Ramos (cell line): ENCODE measurements around the gene MALRD1.

Source experiments
- in situ Hi-C: fragments of 300-500 bp; cut with MboI; formaldehyde crosslinking; loops from one replicate; pipeline ENCODE4 v1.14.3; 2022; ENCODE audit warnings: low sequenced_read_pairs; ENCODE audit not compliant: unreplicated experiment

MALRD1 gene

GRCh38 chr10:19626156-19626555 is 577.6 kb downstream of the MALRD1 start:
- in situ Hi-C loops, result no loop called here

GRCh38 chr10:19628767-19629560 is 580.4 kb downstream of the MALRD1 start:
- in situ Hi-C loops, result no loop called here

- in situ Hi-C loops, result no loop called here
Observed at GRCh38 chr10:19629567-19629966, 581.0 kb downstream of the MALRD1 start.

- in situ Hi-C loops, result no loop called here
Observed at GRCh38 chr10:19634163-19634562, 585.6 kb downstream of the MALRD1 start.

GRCh38 chr10:19638182-19638895 is 589.7 kb downstream of the MALRD1 start:
- in situ Hi-C loops, result no loop called here

- in situ Hi-C loops, result no loop called here
Observed at GRCh38 chr10:19638896-19639233, 590.3 kb downstream of the MALRD1 start.

GRCh38 chr10:19640566-19641263 is 592.1 kb downstream of the MALRD1 start:
- in situ Hi-C loops, result no loop called here

- in situ Hi-C loops, result no loop called here
Observed at GRCh38 chr10:19651549-19651948, 602.9 kb downstream of the MALRD1 start.

- in situ Hi-C loops, result no loop called here
Observed at GRCh38 chr10:19652750-19653149, 604.1 kb downstream of the MALRD1 start.

GRCh38 chr10:19653931-19654330 is 605.3 kb downstream of the MALRD1 start:
- in situ Hi-C loops, result no loop called here

GRCh38 chr10:19654576-19654975 is 606.0 kb downstream of the MALRD1 start:
- in situ Hi-C loops, result no loop called here

GRCh38 chr10:19656420-19657042 is 607.9 kb downstream of the MALRD1 start:
- in situ Hi-C loops, result no loop called here

- in situ Hi-C loops, result no loop called here
Observed at GRCh38 chr10:19658131-19658530, 609.5 kb downstream of the MALRD1 start.

- in situ Hi-C loops, result no loop called here
Observed at GRCh38 chr10:19658622-19659233, 610.1 kb downstream of the MALRD1 start.

GRCh38 chr10:19659920-19660655 is 611.5 kb downstream of the MALRD1 start:
- in situ Hi-C loops, result no loop called here

- in situ Hi-C loops, result no loop called here
Observed at GRCh38 chr10:19663344-19663743, 614.7 kb downstream of the MALRD1 start.

- in situ Hi-C loops, result no loop called here
Observed at GRCh38 chr10:19668116-19668515, 619.5 kb downstream of the MALRD1 start.

GRCh38 chr10:19676063-19676462 is 627.5 kb downstream of the MALRD1 start:
- in situ Hi-C loops, result no loop called here

- in situ Hi-C loops, result no loop called here
Observed at GRCh38 chr10:19683356-19683755, 634.8 kb downstream of the MALRD1 start.

- in situ Hi-C loops, result no loop called here
Observed at GRCh38 chr10:19683960-19684359, 635.4 kb downstream of the MALRD1 start.
